OCI-LY7 (cell line): Measurements from ENCODE around the gene GPR139. TPM values are rescaled to one million over a fixed set of nuclear protein-coding genes. Genes with fewer than 3 reads are reported as not detected.

Source experiments
- BruUV-seq: library from RNA; stranded (reverse); fragments of 400-500 nt; replicated peaks from 2 replicates; lab custom pipeline; 2021; lab: Mats Ljungman, UMichigan
- CTCF ChIA-PET: fragments of 300-600 bp; sonication (Branson Sonifier 250); formaldehyde crosslinking; loops from one replicate; lab custom pipeline; 2022; ENCODE audit warnings: antibody characterized with exemption; ENCODE audit not compliant: unreplicated experiment; lab: Charles Lee
- POLR2A ChIA-PET: fragments of 300-600 bp; sonication (Branson Sonifier 250); formaldehyde crosslinking; loops from one replicate; lab custom pipeline; 2022; ENCODE audit warnings: antibody characterized with exemption; lab: Charles Lee
- DNase-seq: peaks from one replicate; pipeline ENCODE4 v3.0.0-alpha.2; 2015; ENCODE audit warnings: low spot score
- H2AFZ ChIP-seq: fragments of 200-600 bp; sonication (generic), shearing (Covaris generic); 2 replicates; pipeline ENCODE4 v1.6.1; 2014; ENCODE audit warnings: mild to moderate bottlenecking, antibody characterized with exemption, low read length, moderate library complexity
- H3K27ac ChIP-seq: fragments of 200-600 bp; sonication (generic); 2 replicates; pipeline ENCODE4 v1.5.1; 2014; ENCODE audit warnings: mixed run types, low read depth, mild to moderate bottlenecking, moderate library complexity, low read length, inconsistent platforms; ENCODE audit not compliant: poor library complexity, severe bottlenecking
- H3K36me3 ChIP-seq: fragments of 200-600 bp; sonication (generic); 2 replicates; pipeline ENCODE4 v1.6.1; 2014; ENCODE audit warnings: mild to moderate bottlenecking, antibody characterized with exemption, low read length, moderate library complexity, mixed read lengths; ENCODE audit not compliant: insufficient read depth
- H3K4me1 ChIP-seq: fragments of 200-600 bp; sonication (generic); 2 replicates; pipeline ENCODE4 v1.5.1; 2014; ENCODE audit warnings: mild to moderate bottlenecking, low read length; ENCODE audit not compliant: insufficient read depth, poor library complexity, severe bottlenecking
- H3K4me2 ChIP-seq: fragments of 200-600 bp; sonication (generic); 2 replicates; pipeline ENCODE4 v1.6.1; 2014; ENCODE audit warnings: mild to moderate bottlenecking, low read length
- H3K4me3 ChIP-seq: fragments of 200-600 bp; sonication (generic); 2 replicates; pipeline ENCODE4 v1.5.1; 2014; ENCODE audit warnings: mild to moderate bottlenecking, low read depth, low read length; ENCODE audit not compliant: poor library complexity, severe bottlenecking
- H3K79me2 ChIP-seq: fragments of 200-600 bp; sonication (generic); 2 replicates; pipeline ENCODE4 v1.6.1; 2016; ENCODE audit warnings: low read depth, mild to moderate bottlenecking, low read length, moderate library complexity, mixed read lengths; ENCODE audit not compliant: insufficient read depth
- H3K9me2 ChIP-seq: fragments of 200-600 bp; sonication (generic); 2 replicates; pipeline ENCODE4 v1.6.1; 2016; ENCODE audit warnings: mild to moderate bottlenecking, low read length, mixed read lengths; ENCODE audit not compliant: insufficient read depth
- H3K9me3 ChIP-seq: fragments of 200-600 bp; sonication (generic); 2 replicates; pipeline ENCODE4 v1.6.1; 2014; ENCODE audit warnings: mild to moderate bottlenecking, mixed run types, low read length, mixed read lengths
- H4K20me1 ChIP-seq: fragments of 200-600 bp; sonication (generic); 2 replicates; pipeline ENCODE4 v1.6.1; 2014; ENCODE audit warnings: mild to moderate bottlenecking, antibody characterized with exemption, low read length, moderate library complexity, mixed read lengths; ENCODE audit not compliant: insufficient read depth
- EZH2phosphoT487 ChIP-seq: fragments of 200-600 bp; sonication (generic); IDR thresholded peaks from 2 replicates; pipeline ENCODE4 v1.6.1; 2018; ENCODE audit warnings: low read depth, borderline replicate concordance, mild to moderate bottlenecking, mixed run types, antibody characterized with exemption, low read length, moderate library complexity, mixed read lengths
- intact Hi-C: fragments of 100-400 bp; cut with micrococcal nuclease; formaldehyde crosslinking; loops from one replicate; pipeline ENCODE4 v1.10.0; 2022; ENCODE audit not compliant: unreplicated experiment
- total RNA-seq, 2 experiments: library from RNA; depleted of rRNA in 1 of 2; stranded (reverse); fragments of >200 nt in 1 of 2; shearing (Covaris generic) in 1 of 2; gene quantifications; 2 replicates each; pipeline ENCODE4 v1.2.3, GENCODE V29; 2014 to 2022
- TF ChIP-seq, protein P1 (sequence below): fragments of 200-600 bp; sonication (generic); conservative IDR thresholded peaks from 2 replicates; pipeline ENCODE4 v1.5.1; 2014; ENCODE audit warnings: mild to moderate bottlenecking, antibody characterized with exemption, low read length, moderate library complexity, mixed read lengths

Gene GPR139
- total RNA-seq, 2 experiments from 2014 or later, result not detected

DNA sequence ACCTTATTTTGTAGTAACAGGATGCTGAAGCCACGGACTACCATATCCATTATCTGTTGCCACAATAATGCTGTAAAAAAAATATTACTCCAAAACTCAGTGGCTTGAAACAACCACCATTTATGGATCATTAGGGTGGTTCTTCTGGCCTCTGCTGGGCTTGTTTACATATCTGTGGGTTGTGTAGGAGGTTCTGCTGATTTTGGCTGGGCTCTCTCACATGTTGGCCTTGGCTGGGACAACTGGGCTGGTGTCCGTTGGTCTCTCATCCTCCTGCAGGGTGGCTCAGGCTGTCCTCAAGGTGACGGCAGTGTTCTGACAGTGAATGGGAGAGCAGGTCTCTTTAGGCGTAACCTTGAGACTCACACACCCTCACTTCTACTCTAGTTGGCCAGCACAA, 76.0 kb downstream of the GPR139 start:
- Histone ChIP-seq H3K79me2 (no peaks in the 10 kb centered on the region), H3K4me1 (no peaks in the 10 kb centered on the region), H2AFZ (no peak overlapping the region), H3K9me3 (no peaks in the 10 kb centered on the region), H3K4me2 (no peak overlapping the region), H3K27ac (no peak overlapping the region), H4K20me1 (no peaks in the 10 kb centered on the region), H3K9me2 (no peaks in the 10 kb centered on the region), H3K4me3 (no peak overlapping the region), H3K36me3 (no peaks in the 10 kb centered on the region)
- TF ChIP-seq, protein P1, sequence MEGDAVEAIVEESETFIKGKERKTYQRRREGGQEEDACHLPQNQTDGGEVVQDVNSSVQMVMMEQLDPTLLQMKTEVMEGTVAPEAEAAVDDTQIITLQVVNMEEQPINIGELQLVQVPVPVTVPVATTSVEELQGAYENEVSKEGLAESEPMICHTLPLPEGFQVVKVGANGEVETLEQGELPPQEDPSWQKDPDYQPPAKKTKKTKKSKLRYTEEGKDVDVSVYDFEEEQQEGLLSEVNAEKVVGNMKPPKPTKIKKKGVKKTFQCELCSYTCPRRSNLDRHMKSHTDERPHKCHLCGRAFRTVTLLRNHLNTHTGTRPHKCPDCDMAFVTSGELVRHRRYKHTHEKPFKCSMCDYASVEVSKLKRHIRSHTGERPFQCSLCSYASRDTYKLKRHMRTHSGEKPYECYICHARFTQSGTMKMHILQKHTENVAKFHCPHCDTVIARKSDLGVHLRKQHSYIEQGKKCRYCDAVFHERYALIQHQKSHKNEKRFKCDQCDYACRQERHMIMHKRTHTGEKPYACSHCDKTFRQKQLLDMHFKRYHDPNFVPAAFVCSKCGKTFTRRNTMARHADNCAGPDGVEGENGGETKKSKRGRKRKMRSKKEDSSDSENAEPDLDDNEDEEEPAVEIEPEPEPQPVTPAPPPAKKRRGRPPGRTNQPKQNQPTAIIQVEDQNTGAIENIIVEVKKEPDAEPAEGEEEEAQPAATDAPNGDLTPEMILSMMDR, result no peak
- no peak for TF ChIP-seq EZH2phosphoT487
- ChIA-PET POLR2A (no interaction called here), CTCF (no interaction called here)
- no TSS peak for BruUV-seq
- intact Hi-C loops, result no loop called here
- DNase-seq, result no peak

DNA sequence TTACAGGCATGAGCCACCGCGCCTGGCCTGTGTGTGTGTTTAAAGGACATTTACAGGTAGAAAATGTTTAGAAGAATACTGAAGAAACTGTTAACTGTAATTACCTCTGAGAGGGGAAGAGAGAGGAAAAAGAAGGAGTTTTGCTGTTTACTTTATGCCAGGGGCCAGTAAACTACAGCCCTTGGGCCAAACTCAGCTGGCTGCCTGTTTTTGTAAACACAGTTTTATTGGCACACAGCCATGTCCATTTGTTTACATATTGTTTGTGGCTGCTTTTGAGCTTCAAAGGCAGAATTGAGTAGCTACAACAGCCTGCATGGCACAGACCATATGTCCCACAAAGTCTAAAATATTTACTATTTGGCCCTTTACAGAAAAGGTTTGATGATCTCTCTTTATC, 76.4 kb downstream of the GPR139 start:
- ChIA-PET CTCF (no interaction called here), POLR2A (no interaction called here)
- H3K79me2 ChIP-seq, result no peaks in the 10 kb centered on the region
- intact Hi-C loops, result no loop called here
- H3K36me3 ChIP-seq, result no peaks in the 10 kb centered on the region
- no peaks in the 10 kb centered on the region for H3K9me2 ChIP-seq
- no peak overlapping the region for H3K27ac ChIP-seq
- no peak overlapping the region for H3K4me2 ChIP-seq
- TF ChIP-seq EZH2phosphoT487, result no peak
- H3K9me3 ChIP-seq, result no peaks in the 10 kb centered on the region
- BruUV-seq, result no TSS peak
- no peaks in the 10 kb centered on the region for H3K4me1 ChIP-seq
- H3K4me3 ChIP-seq, result no peak overlapping the region
- no peaks in the 10 kb centered on the region for H4K20me1 ChIP-seq
- H2AFZ ChIP-seq, result no peak overlapping the region
- no peak for DNase-seq

DNA sequence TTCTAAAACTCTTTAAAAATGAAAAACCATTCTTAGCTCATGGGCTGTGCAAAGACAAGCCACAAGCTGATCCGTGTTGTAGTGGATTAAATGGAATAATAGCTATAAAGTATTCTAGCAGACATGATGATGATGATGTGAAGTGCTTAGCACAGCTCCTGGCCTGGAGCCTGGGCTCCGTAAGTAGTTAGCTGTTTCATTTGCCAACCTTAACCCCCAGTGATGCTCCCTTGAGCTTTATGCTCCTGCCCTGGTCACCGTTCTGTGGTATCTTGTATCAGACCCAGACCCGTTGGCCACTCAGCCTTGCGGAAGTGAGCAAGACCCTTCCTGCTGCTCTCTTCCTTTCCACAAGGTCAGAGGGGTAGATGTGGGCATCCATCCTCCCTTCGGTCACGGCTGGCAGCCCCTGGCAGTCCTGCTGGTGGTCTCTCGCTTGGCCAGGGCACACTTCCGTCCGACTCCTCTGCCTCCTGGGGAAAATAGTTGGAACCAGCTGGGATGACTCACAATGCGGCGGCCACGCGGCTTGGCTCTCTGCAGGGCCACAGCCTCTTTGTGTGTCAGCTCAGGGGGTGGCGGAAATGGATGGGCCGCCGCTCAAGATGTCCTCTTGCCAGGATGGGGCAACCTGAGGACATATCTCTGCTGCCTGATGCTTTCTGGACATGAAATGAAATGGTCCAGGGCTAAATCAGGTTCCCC, 79.1 kb downstream of the GPR139 start:
- H3K9me2 ChIP-seq, result no peaks in the 10 kb centered on the region
- TF ChIP-seq, protein P1, result no peak
- TF ChIP-seq EZH2phosphoT487, result no peak
- no peaks in the 10 kb centered on the region for H3K4me1 ChIP-seq
- no peaks in the 10 kb centered on the region for H3K79me2 ChIP-seq
- no peaks in the 10 kb centered on the region for H3K9me3 ChIP-seq
- ChIA-PET POLR2A (no interaction called here), CTCF (no interaction called here)
- no TSS peak for BruUV-seq
- no peaks in the 10 kb centered on the region for H3K36me3 ChIP-seq
- no peaks in the 10 kb centered on the region for H4K20me1 ChIP-seq
- H3K27ac ChIP-seq, result no peak overlapping the region
- no peak overlapping the region for H2AFZ ChIP-seq
- no peak for DNase-seq
- no peak overlapping the region for H3K4me3 ChIP-seq
- no peak overlapping the region for H3K4me2 ChIP-seq
- intact Hi-C loops, result no loop called here
